GM23248 (cell line): ENCODE data around the gene ZNF764. TPM values are rescaled to one million over a fixed set of nuclear protein-coding genes. Genes with fewer than 3 reads are reported as not detected.

Experiments
- DNase-seq: peaks from one replicate; pipeline ENCODE4 v3.0.0-alpha.2; 2015
- H2AFZ ChIP-seq: fragments of 200-600 bp; sonication (generic); 2 replicates; pipeline ENCODE4 v1.6.1; 2016; ENCODE audit warnings: antibody characterized with exemption
- H3F3A ChIP-seq: fragments of 200-600 bp; sonication (generic); 2 replicates; pipeline ENCODE4 v1.6.1; 2016; ENCODE audit warnings: mild to moderate bottlenecking, antibody characterized with exemption, mixed run types; ENCODE audit not compliant: insufficient read depth
- H3K27ac ChIP-seq: fragments of 200-600 bp; sonication (generic); 2 replicates; pipeline ENCODE4 v1.5.1; 2016; ENCODE audit warnings: mild to moderate bottlenecking
- H3K27me3 ChIP-seq: fragments of 200-600 bp; sonication (generic); replicated peaks from 2 replicates; pipeline ENCODE4 v1.6.1; 2016; ENCODE audit warnings: mild to moderate bottlenecking; ENCODE audit not compliant: insufficient read depth
- H3K36me3 ChIP-seq: fragments of 200-600 bp; sonication (generic); 2 replicates; pipeline ENCODE4 v1.6.1; 2016; ENCODE audit warnings: low read depth, mild to moderate bottlenecking
- H3K4me1 ChIP-seq: fragments of 200-600 bp; sonication (generic); 2 replicates; pipeline ENCODE4 v1.6.1; 2016; ENCODE audit warnings: mild to moderate bottlenecking; ENCODE audit not compliant: insufficient read depth
- H3K4me2 ChIP-seq: fragments of 200-600 bp; sonication (generic); one replicate; pipeline ENCODE4 v1.6.1; 2016; ENCODE audit warnings: mild to moderate bottlenecking; ENCODE audit not compliant: unreplicated experiment
- H3K4me3 ChIP-seq: fragments of 200-600 bp; sonication (generic); 2 replicates; pipeline ENCODE4 v1.5.1; 2016; ENCODE audit warnings: mild to moderate bottlenecking
- H3K79me2 ChIP-seq: fragments of 200-600 bp; sonication (generic); 2 replicates; pipeline ENCODE4 v1.6.1; 2016; ENCODE audit warnings: mild to moderate bottlenecking; ENCODE audit not compliant: insufficient read depth
- H3K9ac ChIP-seq: fragments of 200-600 bp; sonication (generic); 2 replicates; pipeline ENCODE4 v1.6.1; 2016; ENCODE audit warnings: mild to moderate bottlenecking
- H3K9me2 ChIP-seq: fragments of 200-600 bp; sonication (generic); 2 replicates; pipeline ENCODE4 v1.6.1; 2016; ENCODE audit warnings: mixed run types, mild to moderate bottlenecking, moderate library complexity; ENCODE audit not compliant: insufficient read depth
- H3K9me3 ChIP-seq: fragments of 200-600 bp; sonication (generic); one replicate; pipeline ENCODE4 v1.6.1; 2017; ENCODE audit warnings: low read depth
- H4K20me1 ChIP-seq: fragments of 200-600 bp; sonication (generic); 2 replicates; pipeline ENCODE4 v1.6.0; 2016; ENCODE audit not compliant: insufficient read depth
- EZH2 ChIP-seq: fragments of 200-600 bp; sonication (generic); IDR thresholded peaks from 2 replicates; pipeline ENCODE4 v1.6.1; 2018; ENCODE audit warnings: antibody characterized with exemption, mild to moderate bottlenecking; ENCODE audit not compliant: insufficient read depth, poor library complexity, severe bottlenecking
- EZH2phosphoT487 ChIP-seq: fragments of 200-600 bp; sonication (generic); IDR thresholded peaks from 2 replicates; pipeline ENCODE4 v1.6.1; 2018; ENCODE audit warnings: antibody characterized with exemption, moderate library complexity, mild to moderate bottlenecking, low read depth; ENCODE audit not compliant: insufficient read depth
- WGBS, 2 experiments: methylation state at CpG; one replicate each; pipeline ENCODE4 v1.1.6; 2015 to 2017; ENCODE audit warnings: low lambda C conversion rate in 2 of 2, low coverage in 1 of 2; ENCODE audit errors: missing lambda C conversion rate in 2 of 2; 5-methylcytosine and 5-hydroxymethylcytosine counted together
- in situ Hi-C: fragments of 300-500 bp; cut with MboI; formaldehyde crosslinking; loops from 2 replicates; pipeline ENCODE4 v1.15.0; 2020
- microRNA-seq: library from miRNA; unstranded; fragments of <30 nt; microRNA quantifications from one replicate; pipeline ENCODE4, GENCODE V29; 2016; ENCODE audit warnings: borderline number of aligned reads
- polyA plus RNA-seq: library from polyadenylated mRNA; unstranded; fragments of >200 nt; fragmentation: Nextera tagmentation; extraction: Ambion mirVana; gene quantifications from 2 replicates; pipeline ENCODE4 v1.2.1, GENCODE V29; 2016
- small RNA-seq: library from RNA; depleted of rRNA; stranded (forward); fragments of <200 nt; gene quantifications from one replicate; pipeline ENCODE3, GENCODE V24; 2014; ENCODE audit warnings: low read depth, low replicate concordance
- total RNA-seq: library from RNA; depleted of rRNA; stranded (reverse); fragments of >200 nt; shearing (Covaris generic); gene quantifications from 2 replicates; pipeline ENCODE4 v1.2.3, GENCODE V29; 2014; rRNA removed

ZNF764 gene
- total and polyA plus RNA-seq, 2 experiments from 2014 or later = 3.0 to 8.8 TPM

GRCh38 chr16:30515275-30515674 lies 42.9 kb downstream of the ZNF764 start:
- no peak overlapping the region for H3K4me2 ChIP-seq
- in situ Hi-C loops = no loop called here
- H3K27ac ChIP-seq = no peak overlapping the region
- no peak for DNase-seq
- no peak overlapping the region for H3K4me3 ChIP-seq
- no peaks in the 10 kb centered on the region for H3K36me3 ChIP-seq
- no peak for TF ChIP-seq EZH2
- H3K9ac ChIP-seq = no peak overlapping the region
- H3K4me1 ChIP-seq = no peaks in the 10 kb centered on the region
- H3K9me2 ChIP-seq = no peaks in the 10 kb centered on the region
- H4K20me1 ChIP-seq = no peaks in the 10 kb centered on the region
- no peaks in the 10 kb centered on the region; the same call in 1 of the 2 replicates for H3K27me3 ChIP-seq
- WGBS, 2 experiments = 27 to 43% methylated on average over 2 of the region's 2 CpGs
- no peaks in the 10 kb centered on the region for H3K79me2 ChIP-seq
- no peaks in the 10 kb centered on the region for H3F3A ChIP-seq
- H3K9me3 ChIP-seq = no peaks in the 10 kb centered on the region
- no peak overlapping the region for H2AFZ ChIP-seq

GRCh38 chr16:30511509-30511908 lies 46.7 kb downstream of the ZNF764 start:
- no peaks in the 10 kb centered on the region for H3K36me3 ChIP-seq
- no peaks in the 10 kb centered on the region for H3K79me2 ChIP-seq
- no peaks in the 10 kb centered on the region for H4K20me1 ChIP-seq
- H3K27me3 ChIP-seq = no peaks in the 10 kb centered on the region
- H3K27ac ChIP-seq = no peak overlapping the region
- H3K9ac ChIP-seq = no peak overlapping the region
- no peaks in the 10 kb centered on the region for H3K4me1 ChIP-seq
- H3K9me2 ChIP-seq = no peaks in the 10 kb centered on the region
- in situ Hi-C loops = no loop called here
- no peak for TF ChIP-seq EZH2phosphoT487
- TF ChIP-seq EZH2 = no peak
- H3F3A ChIP-seq = no peaks in the 10 kb centered on the region
- H3K4me2 ChIP-seq = no peak overlapping the region
- H3K9me3 ChIP-seq = no peaks in the 10 kb centered on the region
- DNase-seq = no peak
- no peak overlapping the region for H3K4me3 ChIP-seq
- no peak overlapping the region for H2AFZ ChIP-seq
- 44 to 45% methylated on average over 3 of the region's 3 CpGs for WGBS, 2 experiments

GRCh38 chr16:30510376-30510938 lies 47.7 kb downstream of the ZNF764 start:
- no peak for DNase-seq
- no peak overlapping the region for H3K4me3 ChIP-seq

GRCh38 chr16:30509081-30509765 lies 49.0 kb downstream of the ZNF764 start:
- Histone ChIP-seq H3K27ac (no peak overlapping the region), H2AFZ (no peak overlapping the region), H3K4me2 (no peak overlapping the region), H4K20me1 (no peaks in the 10 kb centered on the region), H3K4me3 (no peak overlapping the region), H3F3A (no peaks in the 10 kb centered on the region), H3K79me2 (no peaks in the 10 kb centered on the region), H3K27me3 (0 out of 2 replicates have a peak, but pooled peaks cover 2% of the 10 kb centered on the region), H3K9ac (no peak overlapping the region), H3K4me1 (no peaks in the 10 kb centered on the region), H3K36me3 (no peaks in the 10 kb centered on the region), H3K9me3 (no peaks in the 10 kb centered on the region), H3K9me2 (no peaks in the 10 kb centered on the region)
- in situ Hi-C loops = no loop called here
- DNase-seq = no peak
- 44 to 49% methylated on average over 4 of the region's 4 CpGs for WGBS, 2 experiments
- no peak for TF ChIP-seq EZH2phosphoT487
- TF ChIP-seq EZH2 = no peak

More at GRCh38 chr16:30510376-30510938, 47.7 kb downstream of the ZNF764 start:
- Histone ChIP-seq H3K4me1 (no peaks in the 10 kb centered on the region), H3K36me3 (no peaks in the 10 kb centered on the region), H3K27me3 (no peaks in the 10 kb centered on the region), H2AFZ (no peak overlapping the region), H3F3A (no peaks in the 10 kb centered on the region), H3K4me2 (no peak overlapping the region), H3K27ac (no peak overlapping the region), H3K9ac (no peak overlapping the region), H4K20me1 (no peaks in the 10 kb centered on the region), H3K9me3 (no peaks in the 10 kb centered on the region), H3K79me2 (no peaks in the 10 kb centered on the region), H3K9me2 (no peaks in the 10 kb centered on the region)
- in situ Hi-C loops = no loop called here
- TF ChIP-seq EZH2 = no peak
- TF ChIP-seq EZH2phosphoT487 = no peak
- 39 to 44% methylated on average over 4 of the region's 4 CpGs for WGBS, 2 experiments

Small RNA genes lying within 50 kb of the gene (microRNA-seq; reads per million reads assigned to microRNA genes)
- gene MIR4518 = not detected

Small RNA genes lying within 50 kb of the gene (small RNA-seq; reads per million reads assigned to genes)
- gene AC093249.4 = not detected
- gene MIR4518 = not detected

Other genes starting within 250 kb of the ZNF764 start
- gene CD2BP2, start 203.1 kb downstream of the ZNF764 start, total RNA-seq = 38.5 and 42.9 TPM in 2 replicates
- 50.0 and 53.4 TPM in 2 replicates for gene CD2BP2, start 203.1 kb downstream of the ZNF764 start, polyA plus RNA-seq
- 41.2 and 43.9 TPM in 2 replicates for gene TBC1D10B, start 187.9 kb downstream of the ZNF764 start, total RNA-seq
- 10.3 and 12.2 TPM in 2 replicates for gene TBC1D10B, start 187.9 kb downstream of the ZNF764 start, polyA plus RNA-seq
- not detected in 2 replicates for gene MYL11, start 183.6 kb downstream of the ZNF764 start, total RNA-seq
- gene MYL11, start 183.6 kb downstream of the ZNF764 start, polyA plus RNA-seq = 1.5 and 2.1 TPM in 2 replicates
- not detected in 2 replicates for gene SEPTIN1, start 175.8 kb downstream of the ZNF764 start, total RNA-seq
- gene SEPTIN1, start 175.8 kb downstream of the ZNF764 start, polyA plus RNA-seq = 1.7 and 1.9 TPM in 2 replicates
- gene ZNF48, start 163.0 kb downstream of the ZNF764 start, total RNA-seq = 6.3 and 16.2 TPM in 2 replicates
- gene ZNF48, start 163.0 kb downstream of the ZNF764 start, polyA plus RNA-seq = 0.65 and 0.81 TPM in 2 replicates
- 17.6 and 33.1 TPM in 2 replicates for gene ZNF771, start 150.8 kb downstream of the ZNF764 start, total RNA-seq
- 20.1 and 21.1 TPM in 2 replicates for gene ZNF771, start 150.8 kb downstream of the ZNF764 start, polyA plus RNA-seq
- gene DCTPP1, start 128.3 kb downstream of the ZNF764 start, total RNA-seq = 20.2 and 24.3 TPM in 2 replicates
- gene DCTPP1, start 128.3 kb downstream of the ZNF764 start, polyA plus RNA-seq = 45.7 and 47.3 TPM in 2 replicates
- 6.2 and 6.4 TPM in 2 replicates for gene SEPHS2, start 112.5 kb downstream of the ZNF764 start, total RNA-seq
- gene SEPHS2, start 112.5 kb downstream of the ZNF764 start, polyA plus RNA-seq = 26.9 and 27.5 TPM in 2 replicates
- 0.65 TPM in 1 of 2 replicates, not detected in the other for gene ITGAL, start 85.6 kb downstream of the ZNF764 start, total RNA-seq
- gene ITGAL, start 85.6 kb downstream of the ZNF764 start, polyA plus RNA-seq = 0.27 TPM in 1 of 2 replicates, not detected in the other
- 35.3 and 38.4 TPM in 2 replicates for gene ZNF768, start 31.8 kb downstream of the ZNF764 start, total RNA-seq
- 5.0 and 5.7 TPM in 2 replicates for gene ZNF768, start 31.8 kb downstream of the ZNF764 start, polyA plus RNA-seq
- gene ZNF747, start 23.5 kb downstream of the ZNF764 start, total RNA-seq = 7.7 and 15.7 TPM in 2 replicates
- 5.4 and 6.7 TPM in 2 replicates for gene ZNF747, start 23.5 kb downstream of the ZNF764 start, polyA plus RNA-seq
- 10.4 and 33.0 TPM in 2 replicates for gene ZNF688, start 13.3 kb upstream of the ZNF764 start, total RNA-seq
- gene ZNF688, start 13.3 kb upstream of the ZNF764 start, polyA plus RNA-seq = 13.6 and 14.7 TPM in 2 replicates
- gene ZNF785, start 27.3 kb upstream of the ZNF764 start, total RNA-seq = 9.0 TPM in 2 replicates
- gene ZNF785, start 27.3 kb upstream of the ZNF764 start, polyA plus RNA-seq = 5.4 and 6.9 TPM in 2 replicates
- gene ZNF689, start 52.0 kb upstream of the ZNF764 start, total RNA-seq = 5.7 TPM in 2 replicates
- gene ZNF689, start 52.0 kb upstream of the ZNF764 start, polyA plus RNA-seq = 4.8 and 5.1 TPM in 2 replicates
- 5.6 and 7.2 TPM in 2 replicates for gene PRR14, start 92.6 kb upstream of the ZNF764 start, total RNA-seq
- 15.2 and 18.0 TPM in 2 replicates for gene PRR14, start 92.6 kb upstream of the ZNF764 start, polyA plus RNA-seq
- 13.9 and 14.2 TPM in 2 replicates for gene FBRS, start 100.1 kb upstream of the ZNF764 start, total RNA-seq
- gene FBRS, start 100.1 kb upstream of the ZNF764 start, polyA plus RNA-seq = 5.8 and 7.6 TPM in 2 replicates
- 9.1 and 14.3 TPM in 2 replicates for gene SRCAP, start 140.8 kb upstream of the ZNF764 start, total RNA-seq
- 22.8 and 23.7 TPM in 2 replicates for gene SRCAP, start 140.8 kb upstream of the ZNF764 start, polyA plus RNA-seq
- gene PHKG2, start 190.1 kb upstream of the ZNF764 start, total RNA-seq = 12.5 and 19.9 TPM in 2 replicates
- 15.7 and 17.0 TPM in 2 replicates for gene PHKG2, start 190.1 kb upstream of the ZNF764 start, polyA plus RNA-seq
- 0.89 and 2.7 TPM in 2 replicates for gene CFAP119, start 203.7 kb upstream of the ZNF764 start, total RNA-seq
- 4.1 and 4.6 TPM in 2 replicates for gene CFAP119, start 203.7 kb upstream of the ZNF764 start, polyA plus RNA-seq
- gene RNF40, start 203.9 kb upstream of the ZNF764 start, total RNA-seq = 97.9 and 99.0 TPM in 2 replicates
- 71.2 and 71.5 TPM in 2 replicates for gene RNF40, start 203.9 kb upstream of the ZNF764 start, polyA plus RNA-seq
- gene ZNF629, start 228.8 kb upstream of the ZNF764 start, total RNA-seq = 12.2 and 19.3 TPM in 2 replicates
- gene ZNF629, start 228.8 kb upstream of the ZNF764 start, polyA plus RNA-seq = 4.8 and 5.0 TPM in 2 replicates